ENCODE measurements around the gene SCT. TPM values are rescaled to one million over a fixed set of nuclear protein-coding genes. Genes with fewer than 3 reads are reported as not detected.

The SCT gene
- total RNA-seq, 1 donor from 2014 or later = not detected

GRCh38 chr11:592918-593317 is 34.1 kb downstream of the SCT start:
- H3K4me3 ChIP-seq = no peak overlapping the region
- intact Hi-C loops (cut with DNase I) = no loop called here
- no peaks in the 10 kb centered on the region for H3K4me1 ChIP-seq
- H3K36me3 ChIP-seq = peaks cover 0 to 91% of the 10 kb centered on the region in 2 donors
- TF ChIP-seq CTCF (IDR thresholded peaks at IDR 0.05) = no peak
- H3K9me3 ChIP-seq = no peaks in the 10 kb centered on the region
- no peak overlapping the region for H3K27ac ChIP-seq
- no peak for DNase-seq (ENCODE audit: extremely low spot score in 2 of 2)
- H3K27me3 ChIP-seq = no peaks in the 10 kb centered on the region

- Histone ChIP-seq H3K9me3 (no peaks in the 10 kb centered on the region), H3K4me3 (no peak overlapping the region), H3K27me3 (no peaks in the 10 kb centered on the region), H3K4me1 (no peaks in the 10 kb centered on the region), H3K27ac (no peak overlapping the region), H3K36me3 (peaks cover 0 to 91% of the 10 kb centered on the region in 2 donors)
- DNase-seq (ENCODE audit: extremely low spot score in 2 of 2) = no peak
- intact Hi-C loops (cut with DNase I) = no loop called here
- TF ChIP-seq CTCF (IDR thresholded peaks at IDR 0.05) = no peak
- TF ChIP-seq POLR2AphosphoS5 (IDR thresholded peaks at IDR 0.05; ENCODE audit: insufficient read depth in 1 of 2, low read depth in 1 of 2) = no peak
- no peak for TF ChIP-seq POLR2A (IDR thresholded peaks at IDR 0.05)
Observed at GRCh38 chr11:592501-592900, 34.5 kb downstream of the SCT start.

GRCh38 chr11:590997-591396 is 36.0 kb downstream of the SCT start:
- Histone ChIP-seq H3K4me1 (no peaks in the 10 kb centered on the region), H3K4me3 (no peak overlapping the region), H3K27me3 (no peaks in the 10 kb centered on the region), H3K9me3 (no peaks in the 10 kb centered on the region), H3K27ac (no peak overlapping the region), H3K36me3 (peaks cover 0 to 91% of the 10 kb centered on the region in 2 donors)
- TF ChIP-seq POLR2AphosphoS5 (IDR thresholded peaks at IDR 0.05; ENCODE audit: insufficient read depth in 1 of 2, low read depth in 1 of 2) = no peak
- no peak for TF ChIP-seq POLR2A (IDR thresholded peaks at IDR 0.05)
- TF ChIP-seq CTCF (IDR thresholded peaks at IDR 0.05) = no peak
- intact Hi-C loops (cut with DNase I) = no loop called here
- no peak for DNase-seq (ENCODE audit: extremely low spot score in 2 of 2)

- intact Hi-C loops (cut with DNase I) = no loop called here
- Histone ChIP-seq H3K9me3 (no peaks in the 10 kb centered on the region), H3K4me3 (no peak overlapping the region), H3K27ac (no peak overlapping the region), H3K36me3 (peaks cover 0 to 80% of the 10 kb centered on the region in 2 donors), H3K4me1 (no peaks in the 10 kb centered on the region), H3K27me3 (no peaks in the 10 kb centered on the region)
- no peak for DNase-seq (ENCODE audit: extremely low spot score in 2 of 2)
- TF ChIP-seq POLR2AphosphoS5 (IDR thresholded peaks at IDR 0.05; ENCODE audit: insufficient read depth in 1 of 2, low read depth in 1 of 2) = no peak
- no peak for TF ChIP-seq POLR2A (IDR thresholded peaks at IDR 0.05)
- no peak for TF ChIP-seq CTCF (IDR thresholded peaks at IDR 0.05)
Observed at GRCh38 chr11:589798-590197, 37.2 kb downstream of the SCT start.

GRCh38 chr11:587978-588380 is 39.0 kb downstream of the SCT start:
- peaks cover 0 to 76% of the 10 kb centered on the region in 2 donors for H3K36me3 ChIP-seq

GRCh38 chr11:587546-587945 is 39.4 kb downstream of the SCT start:
- H3K27me3 ChIP-seq = no peaks in the 10 kb centered on the region
- no peak overlapping the region for H3K4me3 ChIP-seq
- peaks cover 0 to 76% of the 10 kb centered on the region in 2 donors for H3K36me3 ChIP-seq
- H3K9me3 ChIP-seq = no peaks in the 10 kb centered on the region
- no peaks in the 10 kb centered on the region for H3K4me1 ChIP-seq
- TF ChIP-seq POLR2A (IDR thresholded peaks at IDR 0.05) (no peak), POLR2AphosphoS5 (IDR thresholded peaks at IDR 0.05; ENCODE audit: insufficient read depth in 1 of 2, low read depth in 1 of 2) (no peak), CTCF (IDR thresholded peaks at IDR 0.05) (no peak)
- no peak for DNase-seq (ENCODE audit: extremely low spot score in 2 of 2)
- H3K27ac ChIP-seq = no peak overlapping the region
- intact Hi-C loops (cut with DNase I) = no loop called here

More at GRCh38 chr11:587978-588380, 39.0 kb downstream of the SCT start:
- Histone ChIP-seq H3K4me3 (no peak overlapping the region), H3K9me3 (no peaks in the 10 kb centered on the region), H3K27me3 (no peaks in the 10 kb centered on the region), H3K4me1 (no peaks in the 10 kb centered on the region), H3K27ac (no peak overlapping the region)
- intact Hi-C loops (cut with DNase I) = no loop called here
- DNase-seq (ENCODE audit: extremely low spot score in 2 of 2) = no peak
- no peak for TF ChIP-seq POLR2A (IDR thresholded peaks at IDR 0.05)
